GM13976 (cell line): ENCODE data around the gene PPP1R3E.

Source experiments
- DNase-seq: peaks from one replicate; pipeline ENCODE4 v3.0.0; 2012; ENCODE audit warnings: low spot score
- in situ Hi-C: fragments of 300-500 bp; cut with MboI; formaldehyde crosslinking; loops from one replicate; pipeline ENCODE4 v1.12.0; 2022; ENCODE audit warnings: low sequenced_read_pairs, mixed read lengths, inconsistent platforms; ENCODE audit not compliant: unreplicated experiment
- TF ChIP-seq, protein P1 (sequence below): IDR thresholded peaks from 2 replicates; pipeline ENCODE4 v1.5.1; 2012; ENCODE audit warnings: borderline replicate concordance, mild to moderate bottlenecking; ENCODE audit not compliant: insufficient read depth; ENCODE audit errors: extremely low read depth, missing control alignments, control extremely low read depth

Gene PPP1R3E

DNA sequence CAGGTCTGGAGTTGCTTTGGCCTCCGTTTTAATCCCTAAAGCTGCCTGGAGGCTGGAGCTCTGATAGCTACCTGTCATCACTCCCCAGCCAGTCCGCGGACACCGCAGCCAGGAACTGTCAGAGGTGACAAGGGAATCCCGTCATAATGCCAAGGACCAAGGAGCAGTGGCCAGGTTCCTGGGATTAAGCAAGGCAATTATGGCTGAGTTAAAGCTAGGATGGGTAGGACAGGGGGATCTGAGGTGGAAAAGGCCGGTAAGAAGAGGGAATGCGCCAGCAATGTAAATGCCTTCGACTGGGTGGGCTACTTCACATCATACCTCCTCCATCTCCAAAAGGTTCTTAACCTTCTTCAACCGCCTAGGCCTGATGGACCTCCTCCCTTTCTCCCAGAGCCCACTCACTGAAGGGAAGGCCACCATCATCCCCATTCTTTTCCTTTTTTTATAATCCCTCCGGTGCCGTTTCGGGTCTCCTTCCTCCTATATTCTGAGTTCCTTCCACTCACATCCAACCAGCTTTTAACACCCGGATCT, 1.9 kb downstream of the PPP1R3E start:
- in situ Hi-C loops: no loop called here
- DNase-seq: no peak
- TF ChIP-seq, protein P1, sequence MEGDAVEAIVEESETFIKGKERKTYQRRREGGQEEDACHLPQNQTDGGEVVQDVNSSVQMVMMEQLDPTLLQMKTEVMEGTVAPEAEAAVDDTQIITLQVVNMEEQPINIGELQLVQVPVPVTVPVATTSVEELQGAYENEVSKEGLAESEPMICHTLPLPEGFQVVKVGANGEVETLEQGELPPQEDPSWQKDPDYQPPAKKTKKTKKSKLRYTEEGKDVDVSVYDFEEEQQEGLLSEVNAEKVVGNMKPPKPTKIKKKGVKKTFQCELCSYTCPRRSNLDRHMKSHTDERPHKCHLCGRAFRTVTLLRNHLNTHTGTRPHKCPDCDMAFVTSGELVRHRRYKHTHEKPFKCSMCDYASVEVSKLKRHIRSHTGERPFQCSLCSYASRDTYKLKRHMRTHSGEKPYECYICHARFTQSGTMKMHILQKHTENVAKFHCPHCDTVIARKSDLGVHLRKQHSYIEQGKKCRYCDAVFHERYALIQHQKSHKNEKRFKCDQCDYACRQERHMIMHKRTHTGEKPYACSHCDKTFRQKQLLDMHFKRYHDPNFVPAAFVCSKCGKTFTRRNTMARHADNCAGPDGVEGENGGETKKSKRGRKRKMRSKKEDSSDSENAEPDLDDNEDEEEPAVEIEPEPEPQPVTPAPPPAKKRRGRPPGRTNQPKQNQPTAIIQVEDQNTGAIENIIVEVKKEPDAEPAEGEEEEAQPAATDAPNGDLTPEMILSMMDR: no peak

- TF ChIP-seq, protein P1: no peak
- in situ Hi-C loops: loop anchor here (10.0 kb wide), 1 partner anchor 175 kb away; no protein-coding TSS in a partner anchor
- no peak for DNase-seq
Measured at GRCh38 chr14:23299986-23300686, 2.5 kb downstream of the PPP1R3E start.

DNA sequence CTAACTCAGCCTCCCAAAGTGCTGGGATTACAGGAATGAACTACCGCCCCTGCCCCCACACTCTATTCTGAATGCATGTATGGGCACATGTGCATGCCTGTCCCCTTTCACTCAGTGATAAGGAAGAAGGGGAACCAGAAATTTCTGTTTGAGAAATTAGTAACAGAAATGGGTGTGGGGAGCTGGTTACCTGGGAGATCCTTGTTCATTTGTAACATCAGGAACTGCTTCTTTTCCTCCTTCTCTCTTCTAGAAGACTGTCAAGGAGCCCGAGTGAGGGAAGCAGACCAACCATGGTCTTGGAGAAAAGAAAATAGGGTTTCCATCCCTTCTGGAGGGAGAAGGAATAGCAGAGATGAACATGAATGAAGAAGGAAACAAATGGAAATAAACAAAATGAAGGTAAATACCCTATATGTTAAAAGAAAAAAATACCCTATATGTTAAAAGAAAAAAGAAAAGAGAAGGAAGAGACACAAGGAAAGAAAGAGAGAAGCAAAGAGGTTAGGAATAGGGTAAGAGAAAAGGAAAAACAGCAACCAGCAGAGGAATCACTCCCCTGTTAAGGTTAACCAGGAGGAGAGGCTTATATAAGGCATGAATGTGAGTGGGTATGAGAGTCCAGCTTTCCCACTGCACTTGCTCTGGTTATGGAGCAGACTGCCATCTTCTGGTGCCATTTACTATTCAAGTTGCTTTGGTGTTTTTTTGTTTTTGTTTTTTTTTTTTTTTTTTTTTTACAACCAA, 3.3 kb downstream of the PPP1R3E start:
- in situ Hi-C loops: loop anchor here (10.0 kb wide), 1 partner anchor 175 kb away; no protein-coding TSS in a partner anchor
- TF ChIP-seq, protein P1: no peak
- no peak for DNase-seq

DNA sequence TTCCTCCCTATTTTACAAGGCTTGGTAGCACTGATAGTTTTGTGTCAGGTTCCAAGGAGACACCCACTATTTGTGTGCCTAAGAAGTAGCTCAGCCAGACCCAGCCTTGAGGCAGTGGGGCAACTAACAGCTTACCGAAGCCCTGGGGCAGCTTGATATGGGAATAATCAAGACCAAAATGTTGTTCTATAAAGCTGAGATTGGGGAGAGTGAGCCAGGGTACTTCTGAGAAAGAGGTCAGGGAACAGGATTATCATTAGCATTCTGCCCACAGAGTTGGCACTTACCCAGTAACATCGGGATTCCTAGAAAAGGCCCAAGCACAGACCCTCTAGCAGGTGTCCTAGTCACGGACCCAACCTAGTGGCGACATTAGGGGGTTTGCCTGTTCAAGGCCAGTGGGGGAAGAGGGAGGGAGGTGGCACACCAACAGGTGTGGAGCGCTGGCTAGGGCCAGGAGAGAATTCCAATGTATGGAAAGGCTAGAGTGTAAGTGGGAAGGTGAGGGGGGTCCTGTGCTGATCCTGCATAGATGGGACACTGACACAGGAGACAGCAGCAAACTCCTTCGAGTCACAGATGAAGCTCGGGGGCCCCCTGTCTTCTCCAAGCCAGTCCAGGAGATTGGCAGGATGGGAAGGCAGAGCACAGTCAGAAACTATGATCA, 4.9 kb downstream of the PPP1R3E start:
- in situ Hi-C loops: loop anchor here (10.0 kb wide), 1 partner anchor 173 kb away; no protein-coding TSS in a partner anchor
- TF ChIP-seq, protein P1: no peak
- DNase-seq: no peak

- DNase-seq: no peak
- TF ChIP-seq, protein P1: no peak
- in situ Hi-C loops: loop anchor here (10.0 kb wide), 1 partner anchor 172 kb away; no protein-coding TSS in a partner anchor
Measured at GRCh38 chr14:23297096-23297495, 5.6 kb downstream of the PPP1R3E start.
